Neural crest cell (in vitro differentiated cells): ENCODE measurements around the gene BARX1. TPM values are rescaled to one million over a fixed set of nuclear protein-coding genes. Genes with fewer than 3 reads are reported as not detected.

Experiments used
- DNase-seq: peaks from one replicate; pipeline ENCODE4 v3.0.0; 2021; ENCODE audit warnings: low read depth, mixed read lengths, low spot score
- H3K27ac Mint-ChIP-seq: one replicate; pipeline ENCODE4 v1.8.0; 2021; ENCODE audit warnings: mild to moderate bottlenecking, mixed read lengths; ENCODE audit not compliant: unreplicated experiment
- H3K27me3 Mint-ChIP-seq: 2 replicates; pipeline ENCODE4 v1.8.0; 2021; ENCODE audit warnings: low read depth, mild to moderate bottlenecking, mixed read lengths
- H3K36me3 Mint-ChIP-seq: 2 replicates; pipeline ENCODE4 v1.8.0; 2021; ENCODE audit warnings: low read depth, mild to moderate bottlenecking, mixed read lengths
- H3K4me1 Mint-ChIP-seq: 2 replicates; pipeline ENCODE4 v1.8.0; 2021; ENCODE audit warnings: mixed read lengths
- H3K4me3 Mint-ChIP-seq: one replicate; pipeline ENCODE4 v1.8.0; 2021; ENCODE audit warnings: mild to moderate bottlenecking, mixed read lengths
- H3K9me3 Mint-ChIP-seq: 2 replicates; pipeline ENCODE4 v1.8.0; 2021; ENCODE audit warnings: mixed read lengths
- CTCF ChIP-seq: fragments of 200-600 bp; sonication (generic); conservative IDR thresholded peaks from 2 replicates; pipeline ENCODE4 v1.5.0; 2021; ENCODE audit warnings: antibody characterized with exemption, mild to moderate bottlenecking
- total RNA-seq: library from RNA; stranded (reverse); gene quantifications from 2 replicates; pipeline ENCODE4 v1.2.1, GENCODE V29; 2021

Gene BARX1
- total RNA-seq, 1 donor from 2014 or later, result 0.23 TPM

GRCh38 chr9:93947409-93948070 is 7.6 kb downstream of the BARX1 start:
- Mint-ChIP-seq H3K36me3 (peaks cover 6% of the 10 kb centered on the region), H3K27me3 (peaks cover 100% of the 10 kb centered on the region), H3K4me3 (no peak overlapping the region), H3K4me1 (peaks cover 13% of the 10 kb centered on the region), H3K27ac (no peak overlapping the region), H3K9me3 (no peaks in the 10 kb centered on the region)
- DNase-seq, result no peak
- TF ChIP-seq CTCF, result no peak

- H3K36me3 Mint-ChIP-seq, result peaks cover 6% of the 10 kb centered on the region
- no peak overlapping the region for H3K4me3 Mint-ChIP-seq
- no peaks in the 10 kb centered on the region for H3K9me3 Mint-ChIP-seq
- no peak overlapping the region for H3K27ac Mint-ChIP-seq
- peaks cover 13% of the 10 kb centered on the region for H3K4me1 Mint-ChIP-seq
- DNase-seq, result no peak
- peaks cover 100% of the 10 kb centered on the region for H3K27me3 Mint-ChIP-seq
- TF ChIP-seq CTCF, result no peak
These were observed 8.8 kb downstream of the BARX1 start for GRCh38 chr9:93946338-93946712.

DNA sequence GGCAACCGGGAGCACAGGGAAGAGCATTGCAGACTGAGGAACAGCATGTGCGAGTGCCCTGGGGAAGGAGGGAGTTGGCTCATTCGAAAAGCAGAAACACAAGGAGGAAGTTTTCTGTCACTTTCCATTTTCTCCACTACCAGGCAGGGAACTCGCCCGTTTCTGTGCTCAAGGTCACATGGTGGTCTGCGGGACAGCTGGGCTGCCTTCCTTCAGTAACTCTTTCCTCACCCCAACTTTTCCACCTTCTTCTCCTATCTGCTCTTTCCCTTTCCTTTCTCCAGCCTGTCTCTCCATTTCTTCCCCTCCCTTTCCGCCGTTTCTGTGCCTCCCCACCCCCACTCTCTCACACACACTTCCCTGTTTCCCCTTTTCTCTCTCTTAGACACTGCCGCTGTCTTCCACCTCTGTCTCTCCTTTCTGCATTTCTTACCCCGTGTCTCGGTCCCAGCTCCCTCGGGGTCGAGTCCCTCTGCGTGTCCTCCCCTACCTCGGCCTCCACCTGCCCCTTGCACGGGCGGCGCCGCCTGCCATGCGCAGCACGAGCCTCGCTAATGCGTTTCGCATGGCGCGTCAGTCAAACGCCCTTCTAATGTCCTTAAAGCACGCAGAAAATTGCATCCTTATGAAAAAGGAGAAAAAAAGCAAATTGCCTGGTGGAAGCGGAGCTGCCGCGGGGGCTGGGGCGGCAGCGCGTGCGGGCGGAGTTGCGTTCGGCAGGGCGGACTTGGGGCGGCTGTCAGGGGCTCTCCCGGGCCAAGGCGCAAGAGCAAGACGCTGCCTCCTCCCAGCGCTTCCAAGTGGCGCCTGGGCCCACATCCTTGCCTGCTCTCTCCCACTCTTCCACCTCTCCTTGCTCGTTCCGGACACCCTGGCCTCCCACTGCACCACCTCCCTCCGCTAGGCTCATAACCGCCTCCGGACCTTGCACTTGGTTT is 9.5 kb downstream of the BARX1 start:
- DNase-seq, result no peak

DNA sequence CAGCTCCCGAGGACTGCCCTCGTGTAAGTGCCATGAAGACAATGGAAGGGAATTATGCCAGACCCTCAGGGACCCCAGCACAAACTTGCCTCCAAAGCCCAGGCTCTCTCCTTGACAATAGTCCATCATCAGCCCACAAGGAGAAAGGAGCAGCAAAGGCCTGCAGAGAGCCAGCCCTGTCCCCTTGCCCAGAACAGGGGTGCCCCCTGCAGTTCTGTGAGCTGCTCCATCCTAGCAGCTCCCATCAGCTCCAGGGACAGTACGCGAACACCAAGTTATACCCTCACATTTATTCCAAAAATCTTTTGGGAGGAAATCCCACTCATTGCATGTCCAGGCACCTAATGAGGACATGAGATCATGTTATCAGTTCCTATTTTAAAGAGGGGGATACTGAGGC is 11.1 kb downstream of the BARX1 start:
- no peak for TF ChIP-seq CTCF
- H3K27me3 Mint-ChIP-seq, result peaks cover 99% of the 10 kb centered on the region
- no peak for DNase-seq
- no peaks in the 10 kb centered on the region for H3K9me3 Mint-ChIP-seq
- H3K4me3 Mint-ChIP-seq, result no peak overlapping the region
- no peaks in the 10 kb centered on the region for H3K36me3 Mint-ChIP-seq
- no peak overlapping the region for H3K27ac Mint-ChIP-seq
- H3K4me1 Mint-ChIP-seq, result peaks cover 5% of the 10 kb centered on the region

More for the DNA sequence above, 9.5 kb downstream of the BARX1 start:
- no peak overlapping the region for H3K4me3 Mint-ChIP-seq
- no peak for TF ChIP-seq CTCF
- peaks cover 9% of the 10 kb centered on the region for H3K4me1 Mint-ChIP-seq
- no peaks in the 10 kb centered on the region for H3K9me3 Mint-ChIP-seq
- peaks cover 6% of the 10 kb centered on the region for H3K36me3 Mint-ChIP-seq
- no peak overlapping the region for H3K27ac Mint-ChIP-seq
- H3K27me3 Mint-ChIP-seq, result peaks cover 100% of the 10 kb centered on the region

DNA sequence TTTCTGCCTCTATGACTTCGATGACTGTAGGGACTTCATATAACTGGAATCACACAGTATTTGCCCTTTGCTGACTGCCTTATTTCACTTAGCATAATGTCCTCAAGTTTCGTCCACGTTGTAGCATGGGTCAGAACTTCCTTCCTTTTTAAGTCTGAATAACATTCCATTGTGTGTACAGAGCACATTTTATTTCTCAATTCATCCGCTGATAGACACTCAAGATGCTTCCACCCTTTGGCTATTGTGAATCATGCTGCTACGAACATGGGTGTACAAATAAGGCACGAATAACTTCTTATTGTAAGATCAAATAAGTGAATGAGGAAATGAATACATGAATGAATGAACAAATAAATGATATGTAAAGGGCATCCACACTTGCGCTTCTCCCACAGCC is 13.0 kb downstream of the BARX1 start:
- H3K4me3 Mint-ChIP-seq, result no peak overlapping the region
- H3K36me3 Mint-ChIP-seq, result no peaks in the 10 kb centered on the region
- no peaks in the 10 kb centered on the region for H3K9me3 Mint-ChIP-seq
- H3K27me3 Mint-ChIP-seq, result peaks cover 96% of the 10 kb centered on the region
- H3K4me1 Mint-ChIP-seq, result peaks cover 5% of the 10 kb centered on the region
- no peak overlapping the region for H3K27ac Mint-ChIP-seq
- no peak for TF ChIP-seq CTCF
- no peak for DNase-seq
